Osteoblast (primary cell): ENCODE results near the gene GRHPR. TPM values are rescaled to one million over a fixed set of nuclear protein-coding genes. Genes with fewer than 3 reads are reported as not detected.

Experiments
- DNase-seq: peaks from one replicate; pipeline ENCODE4 v3.0.0; 2011; ENCODE audit warnings: low spot score, mixed read lengths; ENCODE audit not compliant: insufficient read length; ENCODE audit errors: missing footprints
- H2AFZ ChIP-seq: 2 replicates; pipeline ENCODE4 v1.6.0; 2011; ENCODE audit warnings: mild to moderate bottlenecking, low read length
- H3K27ac ChIP-seq: 2 replicates; pipeline ENCODE4 v1.5.1; 2011; ENCODE audit warnings: mild to moderate bottlenecking, low read depth, low read length, moderate library complexity
- H3K27me3 ChIP-seq: 2 replicates; pipeline ENCODE4 v1.6.0; 2012; ENCODE audit warnings: mild to moderate bottlenecking, control low read depth, inconsistent platforms, low read length, moderate library complexity; ENCODE audit not compliant: insufficient read depth
- H3K36me3 ChIP-seq: 2 replicates; pipeline ENCODE4 v1.5.1; 2011; ENCODE audit warnings: mild to moderate bottlenecking, low read length, control low read depth, moderate library complexity; ENCODE audit not compliant: insufficient read depth
- H3K4me1 ChIP-seq: 2 replicates; pipeline ENCODE4 v1.5.1; 2011; ENCODE audit warnings: mild to moderate bottlenecking, low read length, control low read depth, moderate library complexity; ENCODE audit not compliant: insufficient read depth
- H3K4me2 ChIP-seq: 2 replicates; pipeline ENCODE4 v1.6.0; 2011; ENCODE audit warnings: mild to moderate bottlenecking, low read length; ENCODE audit not compliant: insufficient read depth
- H3K4me3 ChIP-seq: fragments of 200-600 bp; sonication (generic); 3 replicates; pipeline ENCODE4 v1.5.1; 2012; ENCODE audit warnings: mild to moderate bottlenecking, low read length, inconsistent platforms; ENCODE audit not compliant: insufficient read depth
- H3K79me2 ChIP-seq: 2 replicates; pipeline ENCODE4 v1.6.0; 2012; ENCODE audit warnings: mild to moderate bottlenecking, low read length, control low read depth, inconsistent platforms; ENCODE audit not compliant: insufficient read depth
- H3K9me3 ChIP-seq: 2 replicates; pipeline ENCODE4 v1.5.1; 2011; ENCODE audit warnings: low read depth, low read length, control low read depth
- H4K20me1 ChIP-seq: 2 replicates; pipeline ENCODE4 v1.6.0; 2012; ENCODE audit warnings: mild to moderate bottlenecking, low read length, control low read depth; ENCODE audit not compliant: insufficient read depth
- CTCF ChIP-seq: IDR thresholded peaks from 2 replicates; pipeline ENCODE4 v1.5.1; 2011; ENCODE audit warnings: mild to moderate bottlenecking, low read depth, low read length, moderate library complexity; ENCODE audit errors: extremely low read depth
- total RNA-seq: library from RNA; depleted of rRNA; stranded (reverse); fragments of >200 nt; gene quantifications from 2 replicates; pipeline ENCODE4 v1.2.3, GENCODE V29; 2012

GRHPR gene
- total RNA-seq, 1 donor, result 165 TPM

GRCh38 chr9:37410354-37410861, 12.1 kb upstream of the GRHPR start:
- no peak overlapping the region for H3K4me2 ChIP-seq
- no peak for TF ChIP-seq CTCF
- H3K27ac ChIP-seq, result no peak overlapping the region
- H3K36me3 ChIP-seq, result no peaks in the 10 kb centered on the region
- no peak overlapping the region for H2AFZ ChIP-seq
- H4K20me1 ChIP-seq, result no peaks in the 10 kb centered on the region
- DNase-seq, result no peak
- no peaks in the 10 kb centered on the region for H3K9me3 ChIP-seq
- no peaks in the 10 kb centered on the region for H3K79me2 ChIP-seq
- H3K4me1 ChIP-seq, result peaks cover 5% of the 10 kb centered on the region
- no peak overlapping the region for H3K4me3 ChIP-seq
- H3K27me3 ChIP-seq, result peaks cover 6% of the 10 kb centered on the region

- peak; percentile 56 for TF ChIP-seq CTCF
- no peak for DNase-seq
- Histone ChIP-seq H3K27me3 (peaks cover 6% of the 10 kb centered on the region), H3K4me1 (peaks cover 7% of the 10 kb centered on the region), H3K9me3 (no peaks in the 10 kb centered on the region), H2AFZ (no peak overlapping the region), H3K36me3 (no peaks in the 10 kb centered on the region), H3K79me2 (no peaks in the 10 kb centered on the region), H3K4me3 (no peak overlapping the region), H4K20me1 (no peaks in the 10 kb centered on the region), H3K4me2 (no peak overlapping the region), H3K27ac (no peak overlapping the region)
Observed at GRCh38 chr9:37410969-37411785, 11.3 kb upstream of the GRHPR start.

- Histone ChIP-seq H3K4me3 (no peak overlapping the region), H3K36me3 (no peaks in the 10 kb centered on the region), H3K27me3 (no peaks in the 10 kb centered on the region), H3K27ac (peak overlapping the region; percentile 14), H3K4me1 (peaks cover 7% of the 10 kb centered on the region), H2AFZ (no peak overlapping the region), H4K20me1 (no peaks in the 10 kb centered on the region), H3K4me2 (peak overlapping the region; percentile 44), H3K79me2 (no peaks in the 10 kb centered on the region), H3K9me3 (no peaks in the 10 kb centered on the region)
- no peak for DNase-seq
- TF ChIP-seq CTCF, result no peak
Observed at GRCh38 chr9:37412431-37413151, 9.9 kb upstream of the GRHPR start.

GRCh38 chr9:37413311-37413710, 9.2 kb upstream of the GRHPR start:
- DNase-seq, result no peak
- peaks cover 7% of the 10 kb centered on the region for H3K4me1 ChIP-seq
- H3K27ac ChIP-seq, result peak overlapping the region; percentile 14
- H3K4me3 ChIP-seq, result no peak overlapping the region
- no peak overlapping the region for H3K4me2 ChIP-seq
- H4K20me1 ChIP-seq, result no peaks in the 10 kb centered on the region
- no peaks in the 10 kb centered on the region for H3K9me3 ChIP-seq
- H3K36me3 ChIP-seq, result no peaks in the 10 kb centered on the region
- no peak for TF ChIP-seq CTCF
- H3K79me2 ChIP-seq, result no peaks in the 10 kb centered on the region
- no peak overlapping the region for H2AFZ ChIP-seq
- no peaks in the 10 kb centered on the region for H3K27me3 ChIP-seq
